NCI-H1694 treated with DMSO at 0.1 percent for 48 hours (cell line): ENCODE data around the gene LAMB1.

Experiments used
- DNase-seq: peaks from one replicate; lab custom pipeline; 2025; lab: John Stamatoyannopoulos, UW

LAMB1 gene

DNA sequence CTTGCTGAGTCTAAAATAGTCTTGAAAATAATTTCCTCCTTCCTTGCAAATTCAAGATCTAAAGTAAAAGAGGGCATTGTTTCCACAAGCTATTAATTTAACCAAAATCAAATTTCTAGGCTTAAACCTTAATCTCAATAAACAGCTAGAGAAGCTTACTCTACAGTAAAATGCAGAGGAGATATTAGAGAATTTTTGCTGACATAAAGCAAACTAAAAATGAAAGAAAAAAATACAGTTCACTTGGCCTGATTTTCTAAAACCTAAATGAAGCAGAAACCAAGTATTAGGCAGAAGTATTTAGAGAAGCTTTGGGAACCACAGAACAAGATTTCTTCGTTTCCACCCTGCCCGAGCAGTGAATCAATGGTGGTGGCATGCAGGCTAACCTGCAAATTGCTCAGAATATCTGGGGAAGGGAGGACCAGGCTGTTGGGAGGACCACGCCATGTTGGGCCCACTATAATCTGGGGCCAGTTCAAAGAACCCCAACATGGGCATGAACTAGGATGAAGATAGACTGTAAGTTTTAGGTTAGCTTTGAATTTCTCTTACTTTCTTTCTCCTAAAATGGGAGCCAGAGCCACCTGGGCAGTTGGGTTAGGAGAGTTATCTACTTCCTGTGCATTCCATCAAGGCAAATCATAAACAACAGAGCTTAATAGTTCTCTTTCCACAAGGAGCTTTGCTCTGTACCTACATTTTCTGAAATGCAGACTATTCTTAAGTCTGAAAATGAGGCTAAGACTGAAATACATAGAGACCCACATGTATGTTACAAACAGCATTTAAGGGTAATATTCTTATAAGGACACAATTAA, 4.1 kb downstream of the LAMB1 start:
- no peak for DNase-seq

GRCh38 chr7:107998150-107998549, 4.8 kb downstream of the LAMB1 start:
- no peak for DNase-seq

- no peak for DNase-seq
Measured at GRCh38 chr7:107996072-107996882, 6.7 kb downstream of the LAMB1 start.

DNA sequence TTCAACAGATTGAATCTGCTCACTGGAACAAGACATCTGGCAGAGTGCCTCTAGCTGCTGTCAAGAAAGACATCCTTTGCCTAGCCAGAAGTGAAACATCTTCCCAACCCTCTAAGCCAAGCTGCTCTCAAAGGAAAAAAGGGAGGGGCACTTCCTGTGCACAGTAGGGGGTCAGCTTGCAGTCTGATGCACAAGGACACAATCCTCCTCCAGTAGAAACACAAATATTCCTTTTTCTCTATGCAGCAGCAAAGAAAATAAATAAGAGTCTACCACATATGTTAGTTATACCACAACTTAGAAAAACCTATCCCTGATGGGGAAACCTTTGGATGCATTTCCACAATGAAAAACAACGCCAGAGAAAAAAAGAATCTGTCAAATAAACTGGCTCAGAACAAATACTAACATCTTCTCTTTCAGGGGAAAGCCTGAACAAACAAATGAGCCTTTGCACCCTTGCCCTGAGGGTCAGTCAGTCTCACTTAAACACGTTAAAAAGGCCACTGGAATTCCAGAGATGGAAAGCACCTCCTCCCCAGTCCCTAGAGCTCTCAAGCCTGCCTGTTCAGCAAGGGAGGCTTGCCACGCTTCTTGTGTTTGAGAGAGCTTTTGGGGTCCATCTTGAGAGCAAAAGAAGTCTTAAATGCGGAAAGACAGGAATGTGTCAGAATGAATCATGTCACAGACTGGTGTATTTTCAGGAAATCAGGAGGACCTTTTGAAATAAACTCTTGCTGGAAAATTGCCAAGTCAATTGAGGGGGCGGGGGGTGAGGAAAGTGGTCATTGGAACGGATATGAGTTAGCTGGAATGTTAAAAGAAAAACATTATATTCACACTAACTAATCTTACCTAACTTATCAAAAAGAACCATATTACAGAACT, 7.5 kb downstream of the LAMB1 start:
- DNase-seq, result no peak

- no peak for DNase-seq
Measured at GRCh38 chr7:107994421-107995030, 8.4 kb downstream of the LAMB1 start.

DNA sequence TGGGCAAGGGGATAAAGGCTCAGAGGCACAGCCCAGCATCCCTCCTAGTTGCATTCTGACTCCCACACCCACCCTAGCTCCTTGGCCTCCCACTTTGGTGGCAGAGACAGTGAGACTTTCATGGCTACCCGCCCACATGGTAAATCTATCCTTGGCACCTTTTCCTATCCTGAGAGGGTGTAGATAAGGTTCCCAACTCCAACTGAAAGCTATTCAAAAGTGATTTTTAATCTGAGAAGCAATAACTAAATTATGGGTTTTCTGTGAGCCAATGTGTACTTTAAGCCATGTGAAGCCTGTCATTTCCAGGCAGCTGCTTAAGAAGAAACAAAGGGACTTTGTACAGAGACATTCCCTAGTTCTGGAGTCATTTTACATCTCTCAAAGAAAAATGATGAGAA, 9.1 kb downstream of the LAMB1 start:
- DNase-seq, result no peak

DNA sequence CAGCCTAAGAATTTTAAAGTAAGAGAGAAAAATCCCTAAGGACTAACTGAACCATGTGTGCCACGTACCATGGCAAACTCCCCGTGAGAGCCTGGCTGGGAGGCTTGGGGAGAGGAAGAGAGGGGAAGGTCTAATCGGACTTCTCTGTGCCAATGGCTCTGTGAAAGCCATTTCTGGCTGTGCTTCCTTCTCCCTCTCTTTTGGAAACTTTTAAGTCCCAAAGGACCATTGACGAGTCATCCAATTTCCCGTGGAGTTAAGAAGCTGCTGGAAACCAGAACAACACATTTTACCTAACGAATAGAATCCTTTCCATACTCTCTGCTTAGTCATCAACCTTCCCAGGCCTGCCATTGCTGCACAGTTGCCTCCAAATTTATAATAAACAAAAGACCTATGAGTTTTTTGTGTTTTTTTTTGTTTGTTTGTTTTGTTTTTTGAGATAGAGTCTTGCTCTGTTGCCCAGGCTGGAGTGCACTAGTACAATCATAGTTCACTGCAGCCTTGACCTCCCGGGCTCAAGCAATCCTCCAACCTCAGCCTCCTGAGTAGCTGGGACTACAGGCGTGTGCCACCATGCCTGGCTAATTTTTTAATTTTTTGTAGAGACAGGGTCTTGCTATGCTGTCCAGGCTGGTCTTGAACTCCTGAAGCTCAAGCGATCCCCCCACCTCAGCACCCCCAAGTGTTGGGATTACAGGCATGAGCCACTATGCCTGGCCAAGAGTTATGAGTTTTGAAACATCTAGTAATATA, 13.2 kb downstream of the LAMB1 start:
- DNase-seq, result no peak

- DNase-seq, result peak; percentile 69
Measured at GRCh38 chr7:107982918-107983389, 20.0 kb downstream of the LAMB1 start.

DNA sequence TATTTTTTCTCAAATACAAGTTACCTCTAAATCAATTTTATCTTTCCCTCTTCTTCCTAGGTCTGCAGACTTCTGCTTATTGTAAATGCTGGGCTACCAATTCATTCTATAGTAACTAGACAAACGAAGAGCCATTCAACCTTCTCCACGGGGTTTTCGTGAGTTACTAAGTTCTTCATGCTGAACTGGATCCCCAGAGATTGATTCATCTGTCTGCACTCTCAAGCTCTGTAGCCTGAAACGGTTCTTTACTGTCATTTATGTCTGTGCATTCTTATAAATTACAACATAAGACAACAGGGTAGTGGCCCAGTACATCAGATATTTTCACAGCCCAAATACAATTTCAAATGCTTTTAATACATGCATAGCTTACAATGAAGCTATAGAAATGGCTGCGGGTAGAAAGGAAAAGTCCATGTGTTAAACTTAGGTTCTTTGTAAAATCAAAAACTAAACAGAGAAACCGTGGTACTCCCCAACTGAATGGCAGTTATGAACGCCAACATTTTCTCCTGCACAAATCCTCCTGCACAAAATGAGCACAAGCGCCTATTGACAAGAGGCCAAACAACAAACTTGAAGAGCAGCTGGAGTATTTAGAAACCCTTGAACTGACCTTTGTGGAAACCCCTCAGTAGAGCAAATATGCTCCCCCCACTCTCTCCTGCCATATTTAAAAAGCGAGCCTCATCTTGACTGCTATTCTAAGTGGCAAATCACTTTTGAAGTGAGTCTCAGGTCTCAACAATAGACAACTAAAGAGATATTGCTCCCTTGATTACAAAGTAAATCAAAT, 20.7 kb downstream of the LAMB1 start:
- DNase-seq, result no peak

- peak; percentile 47 for DNase-seq
Measured at GRCh38 chr7:107981466-107981865, 21.5 kb downstream of the LAMB1 start.

GRCh38 chr7:107980671-107981190, 22.2 kb downstream of the LAMB1 start:
- no peak for DNase-seq

- DNase-seq, result no peak
Measured at GRCh38 chr7:107980171-107980570, 22.8 kb downstream of the LAMB1 start.

- DNase-seq, result no peak
Measured at GRCh38 chr7:107978815-107979408, 24.0 kb downstream of the LAMB1 start.

- DNase-seq, result no peak
Measured at GRCh38 chr7:107977048-107977447, 25.9 kb downstream of the LAMB1 start.

GRCh38 chr7:107976620-107977019, 26.3 kb downstream of the LAMB1 start:
- DNase-seq, result no peak

DNA sequence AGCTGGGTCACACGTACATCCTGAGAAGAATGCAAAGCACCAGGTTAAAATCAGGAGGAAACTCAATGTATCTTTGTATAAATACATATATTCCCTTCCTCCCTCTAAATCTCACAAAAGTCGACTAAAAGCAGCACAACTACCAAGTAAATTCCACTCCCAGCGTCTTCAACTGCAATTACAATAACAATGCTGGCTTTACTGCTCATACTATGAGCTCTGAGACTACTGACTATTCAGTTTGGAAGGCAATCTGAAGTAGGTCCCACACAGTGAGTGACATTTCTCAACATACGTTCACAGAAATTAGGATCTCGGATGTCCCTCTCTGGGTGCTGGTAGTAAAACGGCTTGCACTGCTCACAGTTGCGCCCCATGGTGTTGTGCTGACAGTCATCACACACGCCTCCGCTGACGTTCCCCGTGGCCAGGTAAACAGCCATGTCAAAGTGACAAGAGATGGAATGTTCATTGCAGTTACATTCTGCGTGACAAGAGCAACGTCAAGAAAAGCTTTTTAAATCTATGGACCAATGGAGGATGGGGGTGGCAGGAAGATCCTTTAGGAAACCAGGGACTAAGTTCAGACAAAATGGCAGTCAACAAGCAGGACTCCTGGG, 27.5 kb downstream of the LAMB1 start:
- DNase-seq, result no peak

DNA sequence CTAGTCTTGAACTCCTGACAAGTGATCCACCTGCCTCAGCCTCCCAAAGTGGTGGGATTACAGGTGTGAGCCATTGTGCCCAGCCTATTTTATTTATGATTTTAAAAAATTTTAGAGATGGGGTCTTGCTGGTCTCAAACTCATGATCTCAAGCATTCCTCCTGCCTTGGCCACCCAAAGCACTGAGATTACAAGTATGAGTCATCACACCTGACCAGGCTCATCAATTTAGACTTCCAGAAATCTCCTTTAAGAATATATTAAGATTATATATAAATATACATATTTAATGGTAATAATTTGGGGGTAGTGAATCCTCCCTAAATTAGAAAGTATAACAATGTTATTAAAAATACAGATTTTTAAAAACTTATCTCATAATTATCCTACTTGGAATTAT, 29.1 kb downstream of the LAMB1 start:
- no peak for DNase-seq

GRCh38 chr7:107972941-107973376, 30.0 kb downstream of the LAMB1 start:
- DNase-seq, result peak; percentile 92

DNA sequence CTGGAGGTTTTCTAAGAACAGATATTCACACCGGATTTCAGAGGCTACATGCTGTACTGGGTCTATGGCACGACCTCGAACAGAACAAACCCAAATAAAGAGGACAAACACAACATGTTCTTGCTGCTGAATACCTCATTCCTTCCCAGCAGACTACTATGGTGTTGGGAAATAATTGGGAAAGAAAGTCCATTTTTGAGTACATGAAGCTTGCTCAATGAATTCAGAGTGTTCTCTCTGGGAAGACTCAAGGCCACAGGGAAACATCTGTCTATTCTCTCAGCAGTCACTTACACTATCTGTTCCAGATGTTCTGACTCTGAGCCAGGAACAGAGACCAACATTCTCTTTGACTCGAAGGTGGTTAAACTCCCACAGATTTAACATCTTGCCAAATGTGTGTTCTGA, 30.9 kb downstream of the LAMB1 start:
- DNase-seq, result no peak
